Activated CD4-positive, alpha-beta T cell treated with anti-CD3 and anti-CD28 coated beads, Interleukin-2, amount 50 U/mL, for 1 hour (primary cell): ENCODE results near the gene TNP2.
A peak's percentile ranks its signal among the peaks of the same experiment; 100 is the strongest.
"Not testable (repeated sequence)": the region's sequence is repeated elsewhere in the genome, so short reads cannot be mapped to it uniquely, and the experiment has no call there.

Experiments used
- DNase-seq: peaks from one replicate; pipeline ENCODE4 v3.0.0-alpha.2; 2020

Gene TNP2

DNA sequence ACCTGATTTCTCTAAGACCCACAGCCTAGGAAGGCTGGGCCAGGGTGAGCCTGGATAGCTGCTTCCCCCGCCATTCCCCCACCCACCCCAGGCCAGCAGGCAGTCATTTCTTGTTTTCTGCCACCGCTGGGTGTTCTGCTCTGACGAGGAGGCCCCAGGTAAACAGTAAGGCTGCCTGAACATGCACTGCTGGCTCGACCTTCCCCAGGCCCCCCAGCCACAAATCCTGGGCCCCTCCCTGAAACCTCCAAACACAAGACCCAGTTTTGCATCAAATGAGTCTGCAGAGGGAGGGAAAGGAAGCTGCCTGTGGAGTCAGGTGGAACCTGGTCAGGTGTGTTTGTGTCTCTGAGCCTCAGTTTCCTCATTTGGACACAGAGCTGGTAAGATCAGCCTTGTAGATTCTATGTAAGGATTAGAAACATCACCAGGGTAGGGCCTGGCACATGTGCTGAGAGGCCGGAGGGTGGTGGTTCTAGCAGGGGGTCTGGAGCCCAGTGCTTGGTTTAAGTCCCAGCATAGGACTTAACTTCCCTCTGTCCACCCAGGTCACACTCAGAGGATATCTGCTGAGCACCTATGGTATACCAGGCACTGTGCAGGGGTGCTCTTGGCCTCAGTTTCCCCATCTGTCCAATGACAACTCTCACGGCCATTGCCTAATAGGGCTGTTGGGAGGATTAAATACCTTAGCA is 30.9 kb upstream of the TNP2 start:
- DNase-seq, result no peak

DNA sequence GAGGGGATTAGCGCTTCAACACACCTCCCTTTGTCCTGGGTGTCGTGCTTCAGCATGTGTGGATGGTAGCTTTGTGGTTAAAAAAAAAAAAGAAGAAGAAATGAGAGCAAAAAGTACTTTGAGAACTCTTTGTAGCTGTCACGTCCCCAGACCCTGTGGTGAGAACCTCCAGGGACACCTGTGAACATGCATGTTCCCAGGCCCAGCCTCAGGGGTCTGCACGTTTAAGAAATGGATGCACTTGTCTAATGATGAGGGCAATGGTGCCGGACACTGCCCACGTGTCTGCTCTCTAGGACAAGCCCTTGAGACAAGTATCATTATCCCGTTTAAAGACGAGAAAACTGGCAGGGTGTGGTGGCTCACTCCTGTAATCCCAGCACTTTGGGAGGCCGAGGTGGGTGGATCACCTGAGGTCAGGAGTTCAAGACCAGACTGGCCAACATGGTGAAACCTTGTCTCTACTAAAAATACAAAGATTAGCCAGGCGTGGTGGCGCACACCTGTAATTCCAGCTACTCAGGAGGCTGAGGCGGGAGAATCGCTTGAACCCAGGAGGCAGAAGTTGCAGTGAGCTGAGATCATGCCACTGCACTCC is 29.9 kb upstream of the TNP2 start:
- not testable (repeated sequence) for DNase-seq

DNA sequence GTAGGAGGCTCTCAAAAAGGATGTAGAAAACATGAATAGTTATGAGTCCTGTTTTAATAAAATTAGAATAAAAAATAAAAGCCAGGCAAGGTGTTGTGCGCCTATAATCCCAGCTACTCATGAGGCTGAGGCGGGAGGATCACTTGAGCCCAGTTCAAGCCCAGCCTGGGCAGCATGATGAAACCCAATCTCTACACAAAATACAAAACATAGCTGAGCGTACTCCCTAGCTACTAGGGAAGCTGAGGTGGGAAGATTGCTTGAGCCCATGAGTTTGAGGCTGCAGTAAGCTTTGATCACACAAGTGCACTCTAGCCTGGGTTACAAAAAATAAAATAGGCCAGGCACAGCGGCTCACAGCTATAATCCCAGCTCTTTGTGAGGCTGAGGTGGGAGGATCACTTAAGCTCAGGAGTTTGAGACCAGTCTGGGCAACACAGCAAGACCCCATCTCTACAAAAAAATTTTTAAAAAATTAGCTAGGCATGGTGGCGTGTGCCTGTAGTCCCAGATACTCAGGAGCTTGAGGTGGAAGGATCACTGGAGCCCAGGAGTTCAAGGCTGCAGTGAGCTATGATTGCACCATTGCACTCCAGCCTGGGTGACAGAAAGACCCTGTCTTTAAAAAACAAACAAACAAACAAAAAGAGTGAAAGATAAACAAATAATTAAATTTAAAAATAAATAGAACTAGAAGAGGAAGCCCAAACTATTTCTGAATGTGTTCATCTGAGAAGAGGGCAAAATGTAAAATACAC is 29.2 kb upstream of the TNP2 start:
- DNase-seq, result no peak

DNA sequence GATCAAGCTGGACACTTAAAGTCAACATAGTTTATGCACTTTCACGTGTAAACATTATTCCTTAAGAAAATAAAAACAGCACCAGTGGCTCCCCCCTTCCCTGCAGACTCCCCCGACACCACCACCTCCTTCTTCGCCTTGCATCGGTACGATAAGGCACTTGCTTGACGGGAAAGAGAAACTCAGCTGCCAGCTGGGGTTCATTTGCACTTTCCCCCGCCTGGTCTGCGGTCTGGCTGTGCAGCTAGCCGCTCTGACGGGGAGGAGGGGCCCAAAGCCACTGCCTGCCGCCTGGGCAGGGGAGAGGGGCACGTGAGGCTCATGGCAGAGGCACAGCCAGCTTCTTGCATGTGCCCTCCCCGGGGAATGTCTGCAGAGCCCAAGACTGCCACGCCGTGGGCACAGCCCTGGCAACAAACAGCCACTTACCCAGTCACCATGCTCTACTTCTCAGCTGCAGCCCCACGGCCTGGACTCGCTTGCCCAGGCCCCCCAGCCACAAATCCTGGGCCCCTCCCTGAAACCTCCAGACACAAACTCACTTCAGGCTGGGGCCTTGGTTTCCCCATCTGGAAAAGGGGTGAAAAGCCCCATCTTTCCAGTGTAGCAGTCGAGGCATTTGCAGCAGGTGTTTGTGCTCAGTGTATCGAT is 28.5 kb upstream of the TNP2 start:
- DNase-seq, result peak; percentile 55

DNA sequence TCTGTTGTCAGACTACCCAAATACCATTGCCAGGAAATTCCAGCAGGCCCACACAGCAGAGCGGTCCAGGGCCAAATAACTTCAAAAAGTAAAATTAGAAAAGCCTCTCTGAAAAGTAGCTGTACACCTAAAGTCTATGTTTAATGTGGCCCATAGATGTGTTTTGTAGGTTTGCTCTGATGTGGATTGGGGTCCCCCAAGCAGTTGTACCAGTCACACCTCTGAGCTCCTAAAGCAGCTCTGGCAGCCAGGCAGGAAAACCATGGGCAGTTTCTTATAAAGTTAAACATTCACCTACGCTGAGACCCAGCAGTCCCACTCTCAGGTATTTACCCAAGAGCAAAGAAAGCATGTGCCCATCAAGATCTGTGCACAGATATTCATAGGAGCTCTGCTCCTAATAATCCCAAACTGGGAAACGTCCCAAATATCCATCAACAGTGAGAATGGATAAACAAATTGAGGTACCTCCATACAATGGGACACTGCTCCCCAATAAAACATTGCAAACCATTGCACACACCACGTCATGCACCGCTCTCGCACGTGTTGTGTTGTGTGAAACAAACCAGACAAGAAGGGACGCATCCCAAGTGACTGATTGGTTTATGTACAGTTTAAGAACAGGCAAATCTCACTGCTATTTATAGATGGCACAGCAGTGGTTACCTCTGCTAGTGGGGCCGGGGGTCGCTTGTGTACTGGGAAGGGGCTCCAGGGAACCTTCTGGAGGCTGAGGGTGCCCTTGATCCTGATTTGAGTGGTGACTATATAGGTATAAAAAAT is 27.8 kb upstream of the TNP2 start:
- DNase-seq, result no peak

DNA sequence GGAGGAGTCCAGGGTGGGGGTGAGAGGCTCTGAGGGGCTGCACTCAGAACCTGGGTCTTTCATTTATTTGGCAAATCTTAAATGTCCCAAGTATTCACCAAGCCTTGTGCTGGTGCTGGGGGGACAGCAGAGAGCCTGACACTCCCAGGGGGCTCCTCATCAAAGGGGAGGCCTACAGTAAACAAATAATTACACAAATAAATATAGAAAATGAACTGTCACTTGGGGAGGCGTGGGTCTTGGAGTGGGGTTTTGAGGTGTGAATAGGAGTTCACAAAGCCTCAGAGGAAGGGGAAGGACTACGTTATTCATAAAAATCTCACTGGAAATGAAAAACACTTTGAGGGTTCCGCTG is 27.2 kb upstream of the TNP2 start:
- DNase-seq, result no peak

DNA sequence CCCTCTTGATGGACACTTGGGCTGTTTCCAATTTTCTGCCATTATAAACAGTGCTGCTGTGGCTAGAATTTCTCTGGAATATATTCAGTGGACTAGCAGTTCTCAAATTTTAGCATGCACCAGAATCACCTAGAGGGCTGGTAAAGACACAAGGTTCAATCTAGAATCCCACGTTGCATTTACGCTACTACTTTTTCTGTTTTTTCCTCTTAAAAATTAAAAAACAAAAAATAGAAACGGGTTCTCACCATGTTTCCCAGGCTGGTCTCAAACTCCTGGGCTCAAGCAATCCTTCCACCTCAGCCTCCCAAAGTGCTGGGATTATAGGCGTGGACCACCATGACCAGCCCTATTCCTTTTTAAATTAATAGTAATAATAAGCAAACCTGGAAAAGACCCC is 26.5 kb upstream of the TNP2 start:
- no peak for DNase-seq

DNA sequence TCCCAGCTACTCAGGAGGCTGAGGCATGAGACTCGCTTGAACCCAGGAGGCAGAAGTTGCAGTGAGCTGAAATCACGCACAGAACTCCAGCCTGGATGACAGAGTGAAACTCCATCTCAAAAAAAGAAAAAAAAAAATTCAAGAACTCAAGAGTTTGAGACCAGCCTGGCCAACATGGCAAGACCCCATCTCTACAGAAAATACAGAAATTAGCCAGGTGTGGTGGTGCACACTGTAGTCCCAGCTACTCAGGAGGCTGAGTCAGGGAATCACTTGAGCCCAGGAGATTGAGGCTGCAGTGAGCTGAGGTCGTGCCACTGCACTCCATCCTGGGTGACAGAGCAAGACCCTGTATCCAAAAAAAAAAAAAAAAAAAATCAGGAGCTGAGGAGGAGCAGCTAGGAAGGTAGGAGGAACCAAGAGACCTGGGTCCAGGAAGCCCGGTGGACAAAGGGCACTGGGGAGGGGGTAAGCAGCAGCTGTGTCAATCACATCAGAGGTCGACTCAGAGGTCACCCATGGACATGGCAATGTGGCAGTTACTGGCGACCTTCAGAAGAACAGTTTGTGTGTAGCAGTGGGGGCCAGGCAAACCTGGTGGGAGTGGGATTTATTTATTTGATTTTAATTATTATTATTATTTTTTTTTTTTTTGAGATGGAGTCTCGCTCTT is 23.1 kb upstream of the TNP2 start:
- DNase-seq, result no peak

DNA sequence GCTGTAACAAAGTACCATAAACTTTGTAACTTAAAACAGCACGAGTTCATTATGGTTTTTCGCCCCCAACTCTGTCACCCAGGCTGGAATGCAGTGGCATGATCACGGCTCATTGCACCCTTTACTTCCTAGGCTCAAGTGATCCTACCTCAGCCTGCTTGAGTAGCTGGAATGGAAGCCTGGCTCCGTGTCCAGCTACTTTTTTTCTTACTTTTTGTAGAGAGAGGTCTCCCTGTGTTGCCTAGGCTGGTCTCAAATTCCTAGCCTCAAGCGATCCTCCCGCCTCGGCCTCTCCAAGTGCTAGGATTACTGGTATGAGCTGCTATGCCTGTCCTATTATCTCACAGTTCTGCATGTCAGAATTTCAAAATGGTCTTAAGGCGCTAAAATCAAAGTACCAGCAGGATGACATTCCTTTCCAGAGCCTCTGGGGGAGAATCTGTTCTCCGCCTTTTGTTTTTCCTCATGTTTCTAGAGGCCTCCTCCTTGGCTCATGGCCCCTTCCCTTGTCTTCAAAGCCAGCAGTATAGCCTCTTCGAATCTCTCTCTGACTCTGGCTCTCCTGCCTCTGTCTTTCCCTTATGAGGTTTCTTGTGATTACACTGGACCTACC is 22.1 kb upstream of the TNP2 start:
- no peak for DNase-seq

DNA sequence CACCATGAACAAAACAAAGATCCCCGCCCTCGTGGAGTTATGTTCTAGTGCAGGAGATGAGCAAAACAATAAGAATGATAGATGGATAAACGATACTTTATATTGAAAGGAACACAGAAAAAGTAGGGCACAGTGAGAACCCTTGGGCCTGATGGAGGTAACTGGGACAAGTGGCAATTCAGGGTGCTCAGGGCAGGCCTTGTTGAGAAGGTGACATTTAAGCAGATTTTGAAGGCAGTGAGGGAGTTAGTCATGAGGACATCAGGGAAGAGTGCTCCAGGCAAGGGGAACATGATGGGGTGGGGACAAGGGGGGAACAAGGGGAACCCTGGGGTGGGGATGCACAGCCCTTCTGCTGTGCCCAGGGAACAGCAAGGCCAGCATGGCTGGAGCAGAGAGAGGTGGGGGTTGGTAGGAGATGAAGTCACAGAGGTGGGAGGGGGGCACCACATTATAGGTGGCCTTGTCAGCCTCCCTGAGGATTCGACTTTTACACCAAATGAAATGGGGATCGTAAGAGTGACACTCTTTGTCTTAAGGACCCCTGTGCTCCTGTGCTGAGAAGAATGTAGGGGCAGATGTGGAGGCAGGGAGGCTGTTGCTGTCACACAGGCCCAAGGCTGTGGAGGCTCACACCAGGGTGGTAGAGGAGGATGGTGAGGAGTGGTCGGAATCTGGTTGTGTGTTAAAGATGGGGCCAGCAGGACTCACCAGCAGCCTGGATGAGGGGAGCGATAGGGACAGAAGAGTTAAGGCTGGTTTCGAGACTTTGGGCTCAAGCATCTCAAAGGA is 21.2 kb upstream of the TNP2 start:
- no peak for DNase-seq

DNA sequence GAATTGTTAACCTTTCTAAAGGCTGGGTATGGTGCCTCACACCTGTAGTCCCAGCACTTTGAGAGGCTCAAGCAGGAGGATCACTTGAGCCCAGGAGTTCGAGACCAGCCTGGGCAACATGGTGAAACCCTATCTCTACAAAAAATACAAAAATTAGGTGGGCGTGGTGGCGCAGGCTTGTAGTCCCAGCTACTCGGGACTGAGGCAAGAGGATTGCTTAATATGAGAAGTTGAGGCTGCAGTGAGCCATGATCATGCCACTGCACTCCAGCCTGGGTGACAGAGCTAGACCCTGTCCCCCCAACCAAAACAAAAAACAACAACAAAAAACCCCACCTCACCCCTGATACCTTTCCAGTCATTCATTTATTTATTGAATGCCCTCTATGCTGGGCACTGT is 20.6 kb upstream of the TNP2 start:
- not testable (repeated sequence) for DNase-seq

DNA sequence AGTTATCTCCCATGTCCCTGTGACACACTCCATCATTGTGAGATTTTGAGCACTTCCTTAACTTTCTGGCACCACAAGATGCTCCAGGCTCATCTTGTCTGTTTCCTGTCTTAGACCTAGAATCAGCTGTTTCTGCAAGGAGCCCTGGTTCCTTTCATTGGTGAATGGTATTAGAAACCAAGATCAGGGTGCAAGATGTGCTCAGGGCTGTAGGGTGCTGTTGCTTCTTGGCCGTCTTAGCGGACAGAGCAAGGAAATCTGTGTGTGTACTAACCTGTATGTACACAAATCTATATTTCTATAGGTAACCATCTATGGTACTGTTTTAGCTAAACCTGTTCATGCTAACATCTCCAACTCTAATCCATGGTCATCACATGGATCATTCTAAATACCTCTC is 20.1 kb upstream of the TNP2 start:
- no peak for DNase-seq

DNA sequence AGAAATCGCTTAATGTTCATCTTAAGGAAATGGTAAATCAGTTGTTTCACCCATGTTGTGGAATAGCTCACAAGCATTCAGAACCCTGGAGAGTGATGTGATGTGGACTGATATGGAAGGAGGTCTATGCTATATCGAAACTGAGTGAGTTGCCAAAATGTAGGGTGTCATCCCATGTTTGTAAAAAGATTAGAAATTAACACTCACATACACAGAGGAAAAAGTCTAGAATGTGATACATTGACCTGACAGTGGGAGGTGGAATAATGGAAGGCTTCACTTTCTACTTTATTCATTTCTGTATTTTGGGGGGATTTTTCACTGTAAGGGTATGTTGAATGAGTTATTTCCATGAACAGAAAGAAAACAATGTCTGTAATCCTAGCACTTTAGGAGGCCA is 16.7 kb upstream of the TNP2 start:
- DNase-seq, result no peak

DNA sequence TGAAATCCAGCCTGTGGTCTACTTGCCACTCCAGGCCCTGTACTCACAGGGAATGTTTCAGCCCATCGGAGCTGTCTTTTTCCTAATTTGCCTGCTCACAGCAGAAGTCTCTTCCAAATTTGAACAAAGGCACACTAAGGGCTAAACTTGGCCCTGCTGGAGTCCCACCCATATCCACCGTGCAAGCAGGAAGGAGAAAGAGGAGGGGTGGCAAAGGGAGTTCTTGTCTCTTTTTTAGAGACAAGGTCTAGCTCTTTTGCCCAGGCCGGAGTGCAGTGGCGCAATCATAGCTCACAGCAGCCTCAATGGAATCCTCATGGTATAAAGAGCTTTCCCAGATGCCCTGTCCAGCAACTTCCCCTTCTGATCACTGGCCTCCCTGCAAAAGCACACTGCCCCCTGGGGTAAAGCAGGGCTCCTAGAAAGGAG is 14.7 kb upstream of the TNP2 start:
- DNase-seq, result no peak

DNA sequence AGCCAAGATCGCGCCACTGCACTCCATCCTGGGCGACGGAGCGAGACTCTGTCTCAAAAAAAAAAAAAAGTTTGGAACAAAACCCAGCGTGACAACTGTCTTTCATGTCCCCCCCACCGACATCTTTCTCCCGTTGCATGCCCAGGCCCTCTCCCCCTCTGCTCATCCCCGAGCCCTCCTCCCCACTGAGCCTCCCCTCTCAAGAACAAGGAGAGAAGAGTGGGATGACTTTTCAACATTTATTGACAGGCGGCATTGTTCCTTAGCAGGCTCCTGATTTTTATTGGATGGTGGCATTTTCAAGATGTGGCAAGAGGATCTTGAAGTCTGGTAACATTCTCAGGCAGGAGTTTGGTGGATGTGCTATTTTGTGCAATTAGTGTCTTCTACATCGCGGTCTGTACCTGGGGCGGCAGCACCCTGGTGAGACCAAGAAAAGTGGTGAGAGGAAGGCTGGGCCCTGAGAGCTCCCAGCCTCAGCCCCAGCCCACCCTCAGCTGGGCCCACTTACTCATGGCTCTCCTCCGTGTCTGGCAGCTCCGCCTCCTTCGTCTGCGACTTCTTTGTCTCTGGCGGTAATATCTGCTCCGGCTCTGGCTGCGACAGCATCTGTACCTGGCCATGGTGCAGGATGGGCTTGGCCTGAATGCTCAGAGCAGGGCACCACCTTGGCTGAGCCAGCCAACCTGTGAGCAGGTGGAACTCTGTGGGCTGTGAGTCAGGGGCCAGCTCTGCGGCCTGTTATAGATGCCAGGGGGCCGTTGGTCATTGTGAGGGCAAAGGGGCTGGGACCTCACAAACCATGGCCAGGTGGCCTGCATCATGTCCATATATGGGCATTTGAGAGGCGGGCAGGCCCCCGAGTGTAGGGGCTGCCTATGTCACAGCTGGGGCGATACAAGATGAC is 11.7 kb upstream of the TNP2 start, which contains the start of gene PRM1:
TSS of gene PRM1 (minus strand) at position 715 of the 907 bp plus-strand sequence. CDS start at position 623, 92 bp downstream.
- DNase-seq, result no peak

DNA sequence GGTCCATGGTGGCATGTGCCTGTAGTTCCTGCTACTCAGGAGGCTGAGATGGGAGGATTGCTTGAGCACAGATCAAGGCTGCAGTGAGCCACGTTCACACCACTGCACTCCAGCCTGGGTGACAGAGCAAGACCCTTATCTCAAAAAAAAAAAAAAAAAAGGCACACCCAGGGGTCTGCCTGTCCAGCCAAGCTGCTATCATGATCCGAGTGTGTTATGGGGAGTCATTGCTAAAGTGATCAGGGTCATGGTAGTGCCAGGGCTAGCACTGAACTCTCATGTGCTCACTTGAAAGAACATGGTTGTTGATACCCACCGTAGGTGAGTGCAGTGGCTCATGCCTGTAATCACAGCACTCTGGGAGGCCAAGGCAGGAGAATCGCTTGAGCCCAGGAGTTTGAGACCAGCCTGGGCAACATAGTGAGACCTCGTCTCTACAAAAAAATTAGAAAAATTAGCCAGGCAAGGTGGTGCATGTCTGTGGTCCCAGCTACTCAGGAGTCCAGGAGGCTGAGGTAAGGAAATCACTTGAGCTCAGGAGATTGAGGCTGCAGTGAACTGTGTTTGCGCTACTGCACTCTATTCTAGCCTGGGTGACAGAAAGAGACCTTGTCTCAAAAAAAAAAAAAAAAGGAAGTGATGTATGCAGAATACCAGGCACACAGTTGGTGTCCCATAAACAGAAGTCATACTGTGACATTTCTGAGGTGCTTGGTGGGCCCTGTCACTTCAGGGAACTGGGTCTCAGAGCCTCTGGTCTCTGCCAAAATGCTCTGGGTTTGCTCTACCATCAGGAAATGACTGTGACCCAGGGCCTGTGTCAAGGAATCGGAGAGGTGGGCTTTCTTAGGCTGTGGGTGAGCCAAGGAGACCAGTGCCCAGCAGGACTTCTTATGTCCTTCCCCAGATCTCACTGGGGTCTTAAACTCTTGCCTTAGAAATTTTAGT is 9.8 kb upstream of the TNP2 start:
- no peak for DNase-seq

DNA sequence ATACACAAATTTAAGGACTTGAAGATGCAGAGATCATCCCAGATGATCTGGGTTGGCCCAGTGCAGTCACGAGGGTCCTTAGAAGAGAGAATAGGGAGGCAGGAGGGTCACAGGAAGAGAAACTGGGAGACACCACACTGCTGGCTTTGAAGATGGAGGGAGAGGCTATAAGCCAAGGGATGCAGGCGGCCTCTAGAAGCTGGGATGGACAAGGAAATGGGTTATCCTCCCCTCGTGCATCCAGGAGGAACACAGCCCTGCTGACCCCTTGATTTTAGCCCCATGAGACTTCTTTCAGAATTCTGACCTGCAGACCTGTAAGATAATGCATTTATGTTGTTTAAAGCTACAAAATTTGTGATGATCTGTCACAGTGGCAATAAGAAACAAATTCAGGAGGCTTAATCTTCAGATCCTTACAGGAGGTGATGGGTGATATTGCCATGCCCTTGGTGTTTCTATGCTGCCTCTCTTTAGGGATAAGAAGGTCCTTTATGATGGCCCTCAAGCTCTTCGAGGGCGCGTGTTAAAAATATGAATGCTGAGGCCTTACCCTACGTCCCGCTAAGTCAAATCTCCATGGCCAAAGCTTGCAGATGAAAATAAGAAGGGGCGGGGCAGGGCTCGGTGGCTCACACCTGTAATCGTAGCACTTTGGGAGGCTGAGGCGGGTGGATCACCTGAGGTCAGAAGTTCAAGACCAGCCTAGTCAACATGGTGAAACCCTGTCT is 8.6 kb upstream of the TNP2 start:
- no peak for DNase-seq
